Measurements from ENCODE around the gene PSMB11.

DNA sequence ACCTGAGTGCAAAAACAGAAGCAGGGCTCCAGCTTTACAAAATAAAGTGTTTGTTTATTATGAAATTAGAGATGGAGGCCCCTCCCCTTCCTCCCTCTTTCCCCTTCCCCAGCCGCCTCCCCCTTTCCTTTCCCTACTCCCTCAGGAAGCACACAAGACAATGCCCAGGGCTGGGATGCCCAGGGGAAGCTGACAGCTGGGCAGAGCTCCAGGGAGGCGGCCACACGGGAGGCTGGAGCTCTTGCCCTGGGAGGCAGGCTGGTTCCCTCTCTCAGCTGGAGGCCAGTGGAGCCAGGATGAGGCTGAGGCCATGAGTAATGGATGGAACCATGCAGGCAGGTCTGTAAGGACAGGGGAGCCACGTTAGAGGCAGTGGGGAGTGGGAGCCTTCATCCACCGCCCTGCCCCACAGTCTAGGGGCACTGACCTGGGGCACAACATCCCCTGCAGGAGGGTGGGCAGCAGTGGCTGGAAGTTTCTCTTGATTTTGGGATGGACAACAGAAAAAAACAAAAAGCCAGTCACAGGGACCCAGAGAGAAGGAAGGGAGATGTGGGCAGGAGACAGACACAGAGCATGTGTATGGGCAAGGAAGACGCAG lies 5.1 kb downstream of the PSMB11 start:
- TF ChIP-seq CTCF (IDR thresholded peaks at IDR 0.05) (no peak), POLR2A (IDR thresholded peaks at IDR 0.05) (no peak)
